ENCODE measurements around the gene TBL2. TPM values are rescaled to one million over a fixed set of nuclear protein-coding genes. Genes with fewer than 3 reads are reported as not detected.
"Not testable (repeated sequence)": the region's sequence is repeated elsewhere in the genome, so short reads cannot be mapped to it uniquely, and the experiment has no call there.

TBL2 gene
- polyA plus RNA-seq, 4 donors: 5.4 to 40.1 (median 19.0) TPM

- FAIRE-seq: no peak
- Histone ChIP-seq H3K4me1 (ENCODE audit: control insufficient read depth in 3 of 3, insufficient read depth in 2 of 3, low read depth in 1 of 3, low read length in 2 of 3) (no peaks in the 10 kb centered on the region), H3K36me3 (ENCODE audit: control insufficient read depth in 3 of 3, insufficient read depth in 2 of 3, low read depth in 1 of 3, low read length in 3 of 3) (peaks cover 0 to 3% (median 0%) of the 10 kb centered on the region in 3 donors), H3K27me3 (ENCODE audit: control insufficient read depth in 3 of 3, insufficient read depth in 3 of 3, low read length in 3 of 3) (no peaks in the 10 kb centered on the region), H3K9me3 (ENCODE audit: control insufficient read depth in 2 of 2, insufficient read depth in 1 of 2, low read depth in 1 of 2, low read length in 1 of 2) (no peaks in the 10 kb centered on the region), H3K4me3 (ENCODE audit: low read depth in 1 of 3, low read length in 3 of 3) (no peak overlapping the region), H3K27ac (ENCODE audit: low read depth in 1 of 3, low read length in 2 of 3) (peak overlapping the region in 1 of 3 donors; percentile 67)
- WGBS, 3 donors: 61 to 71% (median 62%) methylated on average over 8 of the region's 8 CpGs
- no peak for DNase-seq
Measured at GRCh38 chr7:73526896-73527821, 51.2 kb downstream of the TBL2 start.

DNA sequence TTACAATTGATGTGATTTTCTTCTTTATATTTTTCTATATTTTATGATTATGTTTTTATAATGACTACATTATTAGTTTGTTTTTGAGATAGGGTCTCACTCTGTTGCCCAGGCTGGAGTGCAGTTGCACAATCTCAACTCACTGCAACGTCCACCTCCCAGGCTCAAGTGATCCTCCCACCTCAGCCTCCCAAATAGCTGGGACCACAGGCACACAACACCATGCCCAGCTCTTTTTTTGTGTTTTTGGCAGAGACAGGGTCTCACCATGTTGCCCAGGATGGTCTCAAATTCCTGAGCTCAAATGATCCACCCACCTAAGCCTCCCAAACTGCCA, 52.3 kb downstream of the TBL2 start:
- not testable (repeated sequence) for H3K27me3 ChIP-seq (ENCODE audit: control insufficient read depth in 3 of 3, insufficient read depth in 3 of 3, low read length in 3 of 3); DNase-seq; FAIRE-seq; H3K9me3 ChIP-seq (ENCODE audit: control insufficient read depth in 2 of 2, insufficient read depth in 1 of 2, low read depth in 1 of 2, low read length in 1 of 2); H3K4me1 ChIP-seq (ENCODE audit: control insufficient read depth in 3 of 3, insufficient read depth in 2 of 3, low read depth in 1 of 3, low read length in 2 of 3); H3K4me3 ChIP-seq (ENCODE audit: low read depth in 1 of 3, low read length in 3 of 3); H3K36me3 ChIP-seq (ENCODE audit: control insufficient read depth in 3 of 3, insufficient read depth in 2 of 3, low read depth in 1 of 3, low read length in 3 of 3)
- peak overlapping the region in 1 of 3 donors; percentile 10 for H3K27ac ChIP-seq (ENCODE audit: low read depth in 1 of 3, low read length in 2 of 3)
- 66 to 71% (median 67%) methylated on average over 1 of the region's 1 CpG for WGBS, 3 donors

GRCh38 chr7:73522105-73522872, 56.1 kb downstream of the TBL2 start, which contains the start of gene BAZ1B:
BAZ1B (minus strand) TSS chr7:73522293; CDS start chr7:73521933, 360 bp downstream.
- Histone ChIP-seq H3K27me3 (ENCODE audit: control insufficient read depth in 3 of 3, insufficient read depth in 3 of 3, low read length in 3 of 3) (no peaks in the 10 kb centered on the region), H3K4me1 (ENCODE audit: control insufficient read depth in 3 of 3, insufficient read depth in 2 of 3, low read depth in 1 of 3, low read length in 2 of 3) (peaks cover 0 to 14% (median 3%) of the 10 kb centered on the region in 3 donors), H3K9me3 (ENCODE audit: control insufficient read depth in 2 of 2, insufficient read depth in 1 of 2, low read depth in 1 of 2, low read length in 1 of 2) (no peaks in the 10 kb centered on the region), H3K36me3 (ENCODE audit: control insufficient read depth in 3 of 3, insufficient read depth in 2 of 3, low read depth in 1 of 3, low read length in 3 of 3) (peaks cover 0 to 10% (median 0%) of the 10 kb centered on the region in 3 donors), H3K27ac (ENCODE audit: low read depth in 1 of 3, low read length in 2 of 3) (peak within 1 kb of the TSS; percentile 60 to 98 (median 89)), H3K4me3 (ENCODE audit: low read depth in 1 of 3, low read length in 3 of 3) (peak within 1 kb of the TSS; percentile 53 to 100 (median 97))
- DNase-seq (peak; percentile 98), FAIRE-seq (no peak)
- 0% methylated on average over 57 to 70 of the region's 71 CpGs for WGBS, 3 donors

DNA sequence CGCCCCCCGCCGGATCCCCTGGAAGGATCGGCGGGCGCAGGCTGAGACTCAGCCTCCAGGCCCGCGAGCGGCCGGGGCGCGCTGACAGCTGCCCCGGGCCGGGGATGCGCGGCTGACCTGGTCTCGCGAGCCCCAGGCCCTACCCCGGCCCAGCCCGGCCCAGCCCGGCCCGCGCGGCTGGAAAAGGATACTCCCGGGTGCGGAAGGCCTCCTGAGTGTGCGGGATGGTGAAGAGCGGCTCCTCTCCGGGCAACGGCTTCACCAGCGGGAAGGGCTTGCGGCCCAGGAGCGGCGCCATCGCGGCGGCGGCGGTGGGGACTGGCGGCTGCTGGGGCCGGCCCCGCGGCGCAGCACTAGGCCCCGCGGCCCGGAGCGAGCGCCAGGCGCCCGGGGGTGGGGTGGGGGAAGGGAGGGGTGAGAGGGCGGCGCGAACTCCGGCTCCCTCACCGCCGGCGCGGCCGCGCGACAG, 56.7 kb downstream of the TBL2 start:
- FAIRE-seq (no peak), DNase-seq (no peak)
- Histone ChIP-seq H3K27ac (ENCODE audit: low read depth in 1 of 3, low read length in 2 of 3) (peak overlapping the region; percentile 60 to 98 (median 89)), H3K36me3 (ENCODE audit: control insufficient read depth in 3 of 3, insufficient read depth in 2 of 3, low read depth in 1 of 3, low read length in 3 of 3) (peaks cover 0 to 16% (median 2%) of the 10 kb centered on the region in 3 donors), H3K4me1 (ENCODE audit: control insufficient read depth in 3 of 3, insufficient read depth in 2 of 3, low read depth in 1 of 3, low read length in 2 of 3) (peaks cover 0 to 14% (median 3%) of the 10 kb centered on the region in 3 donors), H3K27me3 (ENCODE audit: control insufficient read depth in 3 of 3, insufficient read depth in 3 of 3, low read length in 3 of 3) (no peaks in the 10 kb centered on the region), H3K4me3 (ENCODE audit: low read depth in 1 of 3, low read length in 3 of 3) (peak overlapping the region; percentile 53 to 100 (median 97)), H3K9me3 (ENCODE audit: control insufficient read depth in 2 of 2, insufficient read depth in 1 of 2, low read depth in 1 of 2, low read length in 1 of 2) (no peaks in the 10 kb centered on the region)
- 0 to 1% (median 1%) methylated on average over 25 to 62 of the region's 62 CpGs for WGBS, 3 donors

- whole genome bisulfite sequencing, 3 donors: 0 to 1% (median 0%) methylated on average over 34 to 36 of the region's 36 CpGs
- FAIRE-seq (no peak), DNase-seq (peak in 1 of 2 donors; percentile 26)
- peaks cover 0 to 23% (median 2%) of the 10 kb centered on the region in 3 donors for H3K36me3 ChIP-seq (ENCODE audit: control insufficient read depth in 3 of 3, insufficient read depth in 2 of 3, low read depth in 1 of 3, low read length in 3 of 3)
- peak overlapping the region; percentile 43 to 98 (median 89) for H3K27ac ChIP-seq (ENCODE audit: low read depth in 1 of 3, low read length in 2 of 3)
- H3K9me3 ChIP-seq (ENCODE audit: control insufficient read depth in 2 of 2, insufficient read depth in 1 of 2, low read depth in 1 of 2, low read length in 1 of 2): no peaks in the 10 kb centered on the region
- H3K27me3 ChIP-seq (ENCODE audit: control insufficient read depth in 3 of 3, insufficient read depth in 3 of 3, low read length in 3 of 3): no peaks in the 10 kb centered on the region
- peak overlapping the region; percentile 53 to 100 (median 97) for H3K4me3 ChIP-seq (ENCODE audit: low read depth in 1 of 3, low read length in 3 of 3)
- peaks cover 0 to 14% (median 3%) of the 10 kb centered on the region in 3 donors for H3K4me1 ChIP-seq (ENCODE audit: control insufficient read depth in 3 of 3, insufficient read depth in 2 of 3, low read depth in 1 of 3, low read length in 2 of 3)
Measured at GRCh38 chr7:73520673-73521635, 57.4 kb downstream of the TBL2 start.

DNA sequence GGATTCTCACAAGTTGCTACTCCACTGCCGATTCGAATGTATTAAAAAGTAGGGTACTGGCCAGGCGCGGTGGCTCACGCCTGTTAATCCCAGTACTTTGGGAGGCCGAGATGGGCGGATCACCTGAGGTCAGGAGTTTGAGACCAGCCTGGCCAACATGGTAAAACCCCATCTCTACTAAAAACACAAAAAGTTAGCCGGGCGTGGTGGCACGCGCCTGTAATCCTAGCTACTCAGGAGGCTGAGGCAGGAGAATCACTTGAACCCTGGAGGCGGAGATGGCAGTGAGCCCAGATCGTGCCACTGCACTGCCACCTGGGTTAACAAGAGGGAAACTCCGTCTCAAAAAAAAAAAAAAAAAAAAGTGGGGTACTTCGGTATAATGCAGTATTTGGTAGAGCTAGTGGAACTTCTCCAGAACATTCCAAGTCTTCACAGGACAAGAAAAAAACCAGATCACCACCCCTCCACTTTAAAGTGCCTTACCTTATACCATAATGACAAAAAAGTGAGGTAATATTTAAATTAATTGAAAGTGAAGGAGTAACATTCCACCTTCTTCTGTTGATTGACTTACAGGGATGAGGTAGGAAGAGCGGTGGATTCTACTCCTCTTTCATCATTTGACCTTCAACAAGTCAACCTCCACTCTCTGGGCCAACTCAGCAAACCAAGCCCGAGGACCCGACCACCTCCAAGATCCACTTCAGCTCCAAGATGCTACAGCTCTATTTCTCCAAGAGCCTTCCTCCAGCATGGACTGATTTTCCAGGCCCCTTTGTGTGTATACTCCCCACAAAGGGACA, 58.3 kb downstream of the TBL2 start:
- no peak for FAIRE-seq
- Histone ChIP-seq H3K27me3 (ENCODE audit: control insufficient read depth in 3 of 3, insufficient read depth in 3 of 3, low read length in 3 of 3) (no peaks in the 10 kb centered on the region), H3K4me1 (ENCODE audit: control insufficient read depth in 3 of 3, insufficient read depth in 2 of 3, low read depth in 1 of 3, low read length in 2 of 3) (peaks cover 0 to 14% (median 3%) of the 10 kb centered on the region in 3 donors), H3K9me3 (ENCODE audit: control insufficient read depth in 2 of 2, insufficient read depth in 1 of 2, low read depth in 1 of 2, low read length in 1 of 2) (no peaks in the 10 kb centered on the region), H3K36me3 (ENCODE audit: control insufficient read depth in 3 of 3, insufficient read depth in 2 of 3, low read depth in 1 of 3, low read length in 3 of 3) (peaks cover 0 to 30% (median 4%) of the 10 kb centered on the region in 3 donors), H3K27ac (ENCODE audit: low read depth in 1 of 3, low read length in 2 of 3) (peak overlapping the region in 2 of 3 donors; percentile 43 to 66), H3K4me3 (ENCODE audit: low read depth in 1 of 3, low read length in 3 of 3) (peak overlapping the region in 2 of 3 donors; percentile 53 to 100)
- 50 to 57% (median 57%) methylated on average over 18 of the region's 18 CpGs for WGBS, 3 donors
- peak in 1 of 2 donors; percentile 19 for DNase-seq

- DNase-seq (no peak), FAIRE-seq (no peak)
- H3K36me3 ChIP-seq (ENCODE audit: control insufficient read depth in 3 of 3, insufficient read depth in 2 of 3, low read depth in 1 of 3, low read length in 3 of 3): peaks cover 3 to 39% (median 8%) of the 10 kb centered on the region in 3 donors
- no peak overlapping the region for H3K27ac ChIP-seq (ENCODE audit: low read depth in 1 of 3, low read length in 2 of 3)
- 69 to 73% (median 73%) methylated on average over 5 of the region's 5 CpGs for WGBS, 3 donors
- H3K9me3 ChIP-seq (ENCODE audit: control insufficient read depth in 2 of 2, insufficient read depth in 1 of 2, low read depth in 1 of 2, low read length in 1 of 2): no peaks in the 10 kb centered on the region
- no peak overlapping the region for H3K4me3 ChIP-seq (ENCODE audit: low read depth in 1 of 3, low read length in 3 of 3)
- peaks cover 0 to 14% (median 3%) of the 10 kb centered on the region in 3 donors for H3K4me1 ChIP-seq (ENCODE audit: control insufficient read depth in 3 of 3, insufficient read depth in 2 of 3, low read depth in 1 of 3, low read length in 2 of 3)
- H3K27me3 ChIP-seq (ENCODE audit: control insufficient read depth in 3 of 3, insufficient read depth in 3 of 3, low read length in 3 of 3): no peaks in the 10 kb centered on the region
Measured at GRCh38 chr7:73518470-73518869, 59.9 kb downstream of the TBL2 start.
